HepG2 (cell line): Measurements from ENCODE around the gene MS4A7. TPM values are rescaled to one million over a fixed set of nuclear protein-coding genes. Genes with fewer than 3 reads are reported as not detected.

Experiments
- ATAC-seq: fragments of 200-7000 bp; cut with Tn5 transposase; 3 replicates; pipeline ENCODE4 v1.9.1; 2020; ENCODE audit warnings: mild to moderate bottlenecking, moderate library complexity
- BruUV-seq: library from RNA; stranded (reverse); fragments of 400-500 nt; replicated peaks from 2 replicates; lab custom pipeline; 2021; lab: Mats Ljungman, UMichigan
- CTCF ChIA-PET: fragments of 300-600 bp; formaldehyde crosslinking; extraction: SDS; loops from one replicate; lab custom pipeline; 2021; ENCODE audit warnings: low total read pairs, inconsistent platforms, low intra/inter-chr PET ratio; lab: Yijun Ruan, JAX
- POLR2A ChIA-PET: fragments of 350-600 bp; sonication (Branson Sonifier 250); formaldehyde crosslinking; loops from one replicate; lab custom pipeline; 2020; ENCODE audit warnings: antibody characterized with exemption, inconsistent platforms; lab: Yijun Ruan, JAX
- DNase-seq: peaks from one replicate; pipeline ENCODE4 v3.0.0-alpha.2; 2015; ENCODE audit warnings: low spot score
- FAIRE-seq: peaks from 3 replicates; lab custom pipeline; 2011; peaks lifted over from hg19 to GRCh38; lab: Jason Lieb, UNC
- H2AFZ ChIP-seq: one replicate; pipeline ENCODE4 v1.6.1; 2011; ENCODE audit warnings: low read length, inconsistent platforms
- H3K27ac ChIP-seq: fragments of 300-600 bp; 3 replicates; pipeline ENCODE4 v1.8.0; 2011; ENCODE audit warnings: mixed run types, mild to moderate bottlenecking, mixed read lengths, low read length, inconsistent platforms; ENCODE audit not compliant: insufficient read depth; ENCODE audit errors: extremely low read length
- H3K27me3 ChIP-seq, 2 experiments: fragments of 200-600 bp in 1 of 2; 2 replicates in 1 of 2; 3 replicates in 1 of 2; pipeline versions ENCODE4 v1.6.0 to v1.8.0; 2011; ENCODE audit warnings: low read length in 2 of 2, mild to moderate bottlenecking in 2 of 2, moderate library complexity in 2 of 2, inconsistent platforms in 1 of 2; ENCODE audit not compliant: insufficient read depth in 2 of 2, control insufficient read depth in 1 of 2
- H3K36me3 ChIP-seq, 2 experiments: fragments of 200-600 bp in 1 of 2; replicated peaks in 1 of 2; 2 replicates in 1 of 2; 3 replicates in 1 of 2; pipeline versions ENCODE4 v1.5.1 to v1.8.0; 2011; ENCODE audit warnings: low read length in 2 of 2, inconsistent platforms in 1 of 2; ENCODE audit not compliant: insufficient read depth in 2 of 2, control insufficient read depth in 1 of 2
- H3K4me1 ChIP-seq: 2 replicates; pipeline ENCODE4 v1.5.1; 2012; ENCODE audit warnings: low read length, inconsistent platforms; ENCODE audit not compliant: insufficient read depth
- H3K4me2 ChIP-seq: 2 replicates; pipeline ENCODE4 v1.6.0; 2011; ENCODE audit warnings: low read depth, low read length, inconsistent platforms
- H3K4me3 ChIP-seq, 3 experiments: fragments of 200-600 bp in 1 of 3; sonication (generic), shearing (Covaris generic) in 1 of 3; replicated peaks in 1 of 3; 2 replicates each; pipeline ENCODE4 v1.5.1; 2011 to 2016; ENCODE audit warnings: low read length in 3 of 3, inconsistent platforms in 2 of 3, low read depth in 2 of 3, mild to moderate bottlenecking in 2 of 3, control low read depth in 1 of 3, mixed read lengths in 1 of 3; ENCODE audit not compliant: insufficient read depth in 1 of 3
- H3K79me2 ChIP-seq: one replicate; pipeline ENCODE4 v1.6.1; 2011; ENCODE audit warnings: low read length, inconsistent platforms; ENCODE audit not compliant: insufficient read depth
- H3K9ac ChIP-seq: 2 replicates; pipeline ENCODE4 v1.6.0; 2011; ENCODE audit warnings: mild to moderate bottlenecking, low read depth, low read length, inconsistent platforms; ENCODE audit not compliant: insufficient read depth
- H3K9me3 ChIP-seq: 2 replicates; pipeline ENCODE4 v1.5.1; 2012; ENCODE audit warnings: mild to moderate bottlenecking, low read length
- H4K20me1 ChIP-seq: 2 replicates; pipeline ENCODE4 v1.6.0; 2011; ENCODE audit warnings: inconsistent platforms, mild to moderate bottlenecking, low read length, moderate library complexity; ENCODE audit not compliant: insufficient read depth
- ASH2L ChIP-seq: fragments of 300-600, 200-600 bp; sonication (generic); IDR thresholded peaks from 2 replicates; pipeline ENCODE4 v1.7.0; 2017; ENCODE audit warnings: low read depth, mild to moderate bottlenecking, moderate library complexity, mixed read lengths, low read length; ENCODE audit not compliant: insufficient read length
- FOXJ3 ChIP-seq: sonication (generic); formaldehyde crosslinking; IDR thresholded peaks from 2 replicates; pipeline ENCODE4 v1.4.0; 2020; ENCODE audit warnings: missing genetic modification reagents, mild to moderate bottlenecking, borderline replicate concordance
- HNRNPUL1 ChIP-seq: fragments of 200-400 bp; formaldehyde crosslinking; IDR thresholded peaks from 2 replicates; pipeline ENCODE4 v1.6.1; 2017; ENCODE audit warnings: low read depth, mild to moderate bottlenecking, low read length, moderate library complexity
- MED1 ChIP-seq: sonication (generic); formaldehyde crosslinking; IDR thresholded peaks from 2 replicates; pipeline ENCODE4 v1.4.0; 2020; ENCODE audit warnings: missing genetic modification reagents
- NCOA2 ChIP-seq: sonication (generic); formaldehyde crosslinking; IDR thresholded peaks from 2 replicates; pipeline ENCODE4 v1.8.0; 2022; ENCODE audit warnings: inconsistent platforms
- NR1H2 ChIP-seq: sonication (generic); formaldehyde crosslinking; IDR thresholded peaks from 2 replicates; pipeline ENCODE4 v1.8.1; 2022; ENCODE audit warnings: low read depth, missing genetic modification reagents, borderline replicate concordance
- SMARCE1 ChIP-seq: fragments of 450-650 bp; IDR thresholded peaks from 2 replicates; pipeline ENCODE4 v1.6.1; 2017; ENCODE audit warnings: borderline replicate concordance
- TERF1 ChIP-seq: sonication (generic); formaldehyde crosslinking; IDR thresholded peaks from 2 replicates; pipeline ENCODE4 v1.8.0; 2022; ENCODE audit warnings: mild to moderate bottlenecking, missing genetic modification reagents, moderate library complexity
- ZMYM3 ChIP-seq: sonication (generic); formaldehyde crosslinking; IDR thresholded peaks from 2 replicates; pipeline ENCODE4 v1.5.1; 2020; ENCODE audit warnings: mild to moderate bottlenecking, missing genetic modification reagents
- ZNF343 ChIP-seq: sonication (generic); formaldehyde crosslinking; IDR thresholded peaks from 2 replicates; pipeline ENCODE4 v1.4.0; 2020; ENCODE audit warnings: mild to moderate bottlenecking, missing genetic modification reagents
- ZNF510 ChIP-seq: sonication (generic); formaldehyde crosslinking; IDR thresholded peaks from 2 replicates; pipeline ENCODE4 v1.4.0; 2020; ENCODE audit warnings: low read depth, mild to moderate bottlenecking, missing genetic modification reagents
- ZNF552 ChIP-seq: sonication (generic); formaldehyde crosslinking; IDR thresholded peaks from 2 replicates; pipeline ENCODE4 v1.9.0; 2022; ENCODE audit warnings: missing genetic modification reagents, mild to moderate bottlenecking, borderline replicate concordance
- ZNF777 ChIP-seq: sonication (generic); formaldehyde crosslinking; IDR thresholded peaks from 2 replicates; pipeline ENCODE4 v1.4.0; 2020; ENCODE audit warnings: missing genetic modification reagents
- WGBS: methylation state at CpG from one replicate; pipeline ENCODE4 v1.1.6; 2017; ENCODE audit warnings: low lambda C conversion rate; 5-methylcytosine and 5-hydroxymethylcytosine counted together
- in situ Hi-C: cut with HindIII; loops from 2 replicates; pipeline ENCODE4 v1.10.0; 2017; ENCODE audit warnings: low pct_unique_long_range_greater_than_20kb; ENCODE audit not compliant: extremely low pct_ligation_motif_present
- intact Hi-C: fragments of 100-400 bp; cut with micrococcal nuclease; formaldehyde crosslinking; loops from one replicate; pipeline ENCODE4 v1.10.0; 2022; ENCODE audit not compliant: unreplicated experiment
- polyA plus RNA-seq, 8 experiments: library from polyadenylated mRNA; depleted of rRNA in 3 of 8; stranded (reverse) in 7 of 8; unstranded in 1 of 8; fragments of >200 nt; fragmentation: Illumina TruSeq in 4 of 8; extraction: Trizol in 4 of 8; gene quantifications; 2 replicates each; pipeline versions ENCODE4 v1.2.1 to v1.2.3, GENCODE V29; 2011 to 2016; ENCODE audit warnings: low read depth in 4 of 8, missing spikeins in 1 of 8, mixed read lengths in 1 of 8; ENCODE audit not compliant: insufficient read depth in 1 of 8
- total RNA-seq, 5 experiments: library from RNA; depleted of rRNA; stranded (reverse); fragments of >200 nt; fragmentation: Illumina TruSeq; extraction: Trizol; gene quantifications; 2 replicates each; pipeline ENCODE4 v1.2.3, GENCODE V29; 2016; ENCODE audit warnings: low read depth in 1 of 5

The MS4A7 gene
- total and polyA plus RNA-seq, 2 of the 13 experiments (the other 11 are each of a cell fraction or from before 2014, with no cell fraction given) = not detected

- no TSS peak for BruUV-seq
- Histone ChIP-seq H3K79me2 (no peaks in the 10 kb centered on the region), H3K27me3 (no peaks in the 10 kb centered on the region), H3K4me3 (no peak overlapping the region), H3K36me3 (no peaks in the 10 kb centered on the region), H2AFZ (no peak overlapping the region), H3K9ac (no peak overlapping the region), H3K9me3 (no peaks in the 10 kb centered on the region), H3K4me1 (no peaks in the 10 kb centered on the region), H3K27ac (no peak overlapping the region)
- intact Hi-C loops = no loop called here
- CTCF ChIA-PET = no interaction called here
- 3% methylated on average over 5 of the region's 5 CpGs for WGBS
- DNase-seq (no peak), FAIRE-seq (no peak)
- in situ Hi-C loops = no loop called here
- POLR2A ChIA-PET = no interaction called here
- no peak for TF ChIP-seq NCOA2 (CRISPR knock-in tag)
- TF ChIP-seq, all 625 proteins: peak for 0
- Histone ChIP-seq H3K4me2 (no peak overlapping the region), H4K20me1 (no peaks in the 10 kb centered on the region)
- no peak for ATAC-seq
Measured at GRCh38 chr11:60389279-60389910, 11.1 kb downstream of the MS4A7 start.

DNA sequence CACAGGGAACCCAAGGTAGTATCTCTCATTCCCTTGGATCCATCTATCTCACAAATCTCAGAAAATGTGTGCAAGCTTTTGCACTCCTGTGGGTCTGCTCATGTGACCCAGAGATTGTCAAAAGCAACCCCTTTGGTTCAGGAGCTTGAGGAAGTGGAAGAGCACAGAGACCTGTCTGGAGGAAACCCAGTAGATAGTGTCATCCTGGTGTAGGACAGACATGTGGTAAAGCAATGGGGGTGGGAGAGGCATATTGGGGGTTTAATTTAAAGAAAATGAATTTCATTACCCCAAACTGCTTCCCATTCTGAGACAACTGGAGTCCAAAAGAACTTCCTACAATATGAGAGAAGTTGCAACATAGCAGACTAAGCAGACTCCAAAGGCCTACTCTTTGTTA is 12.1 kb downstream of the MS4A7 start:
- no peaks in the 10 kb centered on the region for H3K36me3 ChIP-seq
- no peak overlapping the region for H3K27ac ChIP-seq
- H3K9me3 ChIP-seq = no peaks in the 10 kb centered on the region
- no peak overlapping the region for H3K9ac ChIP-seq
- ChIA-PET CTCF (no interaction called here), POLR2A (no interaction called here)
- no peaks in the 10 kb centered on the region for H3K79me2 ChIP-seq
- DNase-seq = no peak
- BruUV-seq = no TSS peak
- no peak for FAIRE-seq
- intact Hi-C loops (no loop called here), in situ Hi-C loops (no loop called here)
- H4K20me1 ChIP-seq = no peaks in the 10 kb centered on the region
- no peak overlapping the region for H3K4me2 ChIP-seq
- no peaks in the 10 kb centered on the region for H3K4me1 ChIP-seq
- H3K27me3 ChIP-seq = no peaks in the 10 kb centered on the region
- no peak overlapping the region for H3K4me3 ChIP-seq
- no peak for ATAC-seq
- no peak overlapping the region for H2AFZ ChIP-seq
- TF ChIP-seq TERF1 (CRISPR knock-in tag) (no peak), ZNF552 (CRISPR knock-in tag) (no peak), FOXJ3 (CRISPR knock-in tag) (no peak), HNRNPUL1 (no peak), ZNF777 (CRISPR knock-in tag) (no peak), ASH2L (no peak), ZNF343 (CRISPR knock-in tag) (no peak), SMARCE1 (no peak), ZNF510 (CRISPR knock-in tag) (no peak), MED1 (CRISPR knock-in tag) (no peak), ZMYM3 (CRISPR knock-in tag) (no peak), NR1H2 (CRISPR knock-in tag) (no peak)
